OCI-LY7 (cell line): ENCODE results near the gene ACD. TPM values are rescaled to one million over a fixed set of nuclear protein-coding genes. Genes with fewer than 3 reads are reported as not detected.

ENCODE experiments used
- BruUV-seq: library from RNA; stranded (reverse); fragments of 400-500 nt; replicated peaks from 2 replicates; lab custom pipeline; 2021; lab: Mats Ljungman, UMichigan
- CTCF ChIA-PET: fragments of 300-600 bp; sonication (Branson Sonifier 250); formaldehyde crosslinking; loops from one replicate; lab custom pipeline; 2022; ENCODE audit warnings: antibody characterized with exemption; ENCODE audit not compliant: unreplicated experiment; lab: Charles Lee
- POLR2A ChIA-PET: fragments of 300-600 bp; sonication (Branson Sonifier 250); formaldehyde crosslinking; loops from one replicate; lab custom pipeline; 2022; ENCODE audit warnings: antibody characterized with exemption; lab: Charles Lee
- DNase-seq: peaks from one replicate; pipeline ENCODE4 v3.0.0-alpha.2; 2015; ENCODE audit warnings: low spot score
- H2AFZ ChIP-seq: fragments of 200-600 bp; sonication (generic), shearing (Covaris generic); 2 replicates; pipeline ENCODE4 v1.6.1; 2014; ENCODE audit warnings: mild to moderate bottlenecking, antibody characterized with exemption, low read length, moderate library complexity
- H3K27ac ChIP-seq: fragments of 200-600 bp; sonication (generic); 2 replicates; pipeline ENCODE4 v1.5.1; 2014; ENCODE audit warnings: mixed run types, low read depth, mild to moderate bottlenecking, moderate library complexity, low read length, inconsistent platforms; ENCODE audit not compliant: poor library complexity, severe bottlenecking
- H3K36me3 ChIP-seq: fragments of 200-600 bp; sonication (generic); 2 replicates; pipeline ENCODE4 v1.6.1; 2014; ENCODE audit warnings: mild to moderate bottlenecking, antibody characterized with exemption, low read length, moderate library complexity, mixed read lengths; ENCODE audit not compliant: insufficient read depth
- H3K4me1 ChIP-seq: fragments of 200-600 bp; sonication (generic); 2 replicates; pipeline ENCODE4 v1.5.1; 2014; ENCODE audit warnings: mild to moderate bottlenecking, low read length; ENCODE audit not compliant: insufficient read depth, poor library complexity, severe bottlenecking
- H3K4me2 ChIP-seq: fragments of 200-600 bp; sonication (generic); 2 replicates; pipeline ENCODE4 v1.6.1; 2014; ENCODE audit warnings: mild to moderate bottlenecking, low read length
- H3K4me3 ChIP-seq: fragments of 200-600 bp; sonication (generic); 2 replicates; pipeline ENCODE4 v1.5.1; 2014; ENCODE audit warnings: mild to moderate bottlenecking, low read depth, low read length; ENCODE audit not compliant: poor library complexity, severe bottlenecking
- H3K79me2 ChIP-seq: fragments of 200-600 bp; sonication (generic); 2 replicates; pipeline ENCODE4 v1.6.1; 2016; ENCODE audit warnings: low read depth, mild to moderate bottlenecking, low read length, moderate library complexity, mixed read lengths; ENCODE audit not compliant: insufficient read depth
- H3K9me2 ChIP-seq: fragments of 200-600 bp; sonication (generic); 2 replicates; pipeline ENCODE4 v1.6.1; 2016; ENCODE audit warnings: mild to moderate bottlenecking, low read length, mixed read lengths; ENCODE audit not compliant: insufficient read depth
- H3K9me3 ChIP-seq: fragments of 200-600 bp; sonication (generic); 2 replicates; pipeline ENCODE4 v1.6.1; 2014; ENCODE audit warnings: mild to moderate bottlenecking, mixed run types, low read length, mixed read lengths
- H4K20me1 ChIP-seq: fragments of 200-600 bp; sonication (generic); 2 replicates; pipeline ENCODE4 v1.6.1; 2014; ENCODE audit warnings: mild to moderate bottlenecking, antibody characterized with exemption, low read length, moderate library complexity, mixed read lengths; ENCODE audit not compliant: insufficient read depth
- CTCF ChIP-seq: fragments of 200-600 bp; sonication (generic); conservative IDR thresholded peaks from 2 replicates; pipeline ENCODE4 v1.5.1; 2014; ENCODE audit warnings: mild to moderate bottlenecking, antibody characterized with exemption, low read length, moderate library complexity, mixed read lengths
- EZH2phosphoT487 ChIP-seq: fragments of 200-600 bp; sonication (generic); IDR thresholded peaks from 2 replicates; pipeline ENCODE4 v1.6.1; 2018; ENCODE audit warnings: low read depth, borderline replicate concordance, mild to moderate bottlenecking, mixed run types, antibody characterized with exemption, low read length, moderate library complexity, mixed read lengths
- intact Hi-C: fragments of 100-400 bp; cut with micrococcal nuclease; formaldehyde crosslinking; loops from one replicate; pipeline ENCODE4 v1.10.0; 2022; ENCODE audit not compliant: unreplicated experiment
- total RNA-seq, 2 experiments: library from RNA; depleted of rRNA in 1 of 2; stranded (reverse); fragments of >200 nt in 1 of 2; shearing (Covaris generic) in 1 of 2; gene quantifications; 2 replicates each; pipeline ENCODE4 v1.2.3, GENCODE V29; 2014 to 2022

ACD gene
- total RNA-seq, 2 experiments from 2014 or later: 33.7 to 45.4 TPM

- peaks cover 38% of the 10 kb centered on the region for H3K4me1 ChIP-seq
- no peaks in the 10 kb centered on the region for H3K9me3 ChIP-seq
- no TSS peak for BruUV-seq
- peak within 1 kb of the TSS; percentile 69 for H3K4me3 ChIP-seq
- H3K4me2 ChIP-seq: peak within 1 kb of the TSS; percentile 93
- no peaks in the 10 kb centered on the region for H3K9me2 ChIP-seq
- no peaks in the 10 kb centered on the region for H3K36me3 ChIP-seq
- CTCF ChIA-PET: interaction anchor here (0.5 to 2.3 kb wide), 6 partner anchors 22 to 178 kb away, joined by 3 to 9 read pairs (median 5); no protein-coding TSS in a partner anchor
- peak; percentile 89 for DNase-seq
- POLR2A ChIA-PET: interaction anchor here (0.6 to 1.6 kb wide), 5 partner anchors 22 to 146 kb away, joined by 3 to 6 read pairs (median 3); partner anchors contain the start of gene CARMIL2
- intact Hi-C loops: no loop called here
- no peaks in the 10 kb centered on the region for H4K20me1 ChIP-seq
- H3K27ac ChIP-seq: peak within 1 kb of the TSS; percentile 80
- H2AFZ ChIP-seq: peak within 1 kb of the TSS; percentile 60; the same call in 1 of the 2 replicates
- no peaks in the 10 kb centered on the region for H3K79me2 ChIP-seq
- TF ChIP-seq CTCF (no peak), EZH2phosphoT487 (no peak)
Observed at GRCh38 chr16:67666559-67667452, 6.7 kb upstream of the ACD start, which contains the start of the genes C16orf86 and ENKD1. C16orf86 (plus strand) TSS chr16:67666814; CDS start chr16:67666971, 157 bp downstream. ENKD1 (minus strand) TSS chr16:67666750; CDS start chr16:67666442, 308 bp downstream.

GRCh38 chr16:67666032-67666551 is 6.0 kb upstream of the ACD start:
- Histone ChIP-seq H3K9me3 (no peaks in the 10 kb centered on the region), H3K27ac (no peak overlapping the region), H3K4me1 (peaks cover 44% of the 10 kb centered on the region), H3K4me2 (peak overlapping the region; percentile 93), H4K20me1 (no peaks in the 10 kb centered on the region), H2AFZ (peak overlapping the region; percentile 60; the same call in 1 of the 2 replicates), H3K79me2 (no peaks in the 10 kb centered on the region), H3K9me2 (no peaks in the 10 kb centered on the region), H3K4me3 (peak overlapping the region; percentile 69), H3K36me3 (no peaks in the 10 kb centered on the region)
- TF ChIP-seq EZH2phosphoT487 (no peak), CTCF (no peak)
- DNase-seq: no peak
- POLR2A ChIA-PET: interaction anchor here (0.6 kb wide), 1 partner anchor 119 kb away, joined by 3 read pairs; no protein-coding TSS in a partner anchor
- intact Hi-C loops: no loop called here
- BruUV-seq: no TSS peak
- CTCF ChIA-PET: interaction anchor here (0.6 to 1.8 kb wide), 2 partner anchors 21 to 146 kb away, joined by 4 to 6 read pairs; partner anchors contain the start of gene CARMIL2
